Measurements from ENCODE around the gene EXD3.
"Not testable (repeated sequence)": the region's sequence is repeated elsewhere in the genome, so short reads cannot be mapped to it uniquely, and the experiment has no call there.

The EXD3 gene

GRCh38 chr9:137327641-137328550 lies 95.1 kb downstream of the EXD3 start:
- not testable (repeated sequence) for DNase-seq

DNA sequence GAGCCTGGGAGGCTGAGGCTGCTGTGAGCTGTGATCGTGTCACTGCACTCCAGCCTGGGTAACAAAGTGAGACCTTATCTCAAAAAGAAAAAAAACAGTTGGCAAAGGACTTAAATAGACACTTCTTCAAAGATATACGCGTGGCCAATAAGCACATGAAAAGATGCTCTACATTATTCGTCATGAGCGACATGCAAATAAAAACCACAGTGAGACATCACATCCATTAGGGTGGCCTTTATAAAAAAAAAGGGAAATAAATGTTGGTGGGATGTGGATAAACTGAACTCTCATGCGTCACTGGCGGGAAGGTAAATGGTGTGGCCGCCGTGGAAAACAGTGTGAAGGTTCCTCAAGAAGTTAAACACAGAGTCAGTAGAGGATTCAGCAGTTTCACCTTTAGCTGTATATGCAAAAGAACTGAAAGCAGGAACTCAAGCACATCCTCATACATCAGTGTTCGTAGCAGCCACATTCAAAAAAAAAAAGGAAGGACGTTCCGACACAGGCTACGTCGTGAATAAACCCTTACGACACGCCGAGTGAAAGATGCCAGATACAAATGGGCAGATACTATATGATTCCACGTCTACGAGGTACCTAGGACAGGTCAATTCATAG lies 96.4 kb downstream of the EXD3 start:
- DNase-seq, result no peak

DNA sequence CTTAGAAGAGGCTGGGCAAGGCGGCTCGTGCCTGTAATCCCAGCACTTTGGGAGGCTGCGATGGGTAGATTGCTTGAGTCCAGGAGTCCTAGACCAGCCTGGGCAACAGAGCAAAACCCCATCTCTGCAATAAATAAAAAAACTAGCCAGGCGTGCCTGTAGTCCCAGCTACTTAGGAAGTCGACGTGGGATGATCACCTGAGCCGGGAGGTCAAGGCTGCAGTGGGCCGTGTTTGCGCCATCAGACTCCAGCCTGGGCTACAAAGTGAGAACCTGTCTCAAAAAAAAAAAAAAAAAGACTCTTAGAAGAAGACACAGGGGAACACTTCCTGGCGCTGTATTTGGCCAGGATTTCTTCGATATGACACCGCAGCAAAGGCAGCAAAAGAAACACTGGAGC lies 97.2 kb downstream of the EXD3 start:
- DNase-seq, result no peak

- DNase-seq, result no peak
These were observed 97.8 kb downstream of the EXD3 start for GRCh38 chr9:137325124-137325523.

- no peak for DNase-seq
These were observed 99.2 kb downstream of the EXD3 start for GRCh38 chr9:137323531-137324331.

- no peak for DNase-seq
These were observed 101.1 kb downstream of the EXD3 start for GRCh38 chr9:137321726-137322361.

DNA sequence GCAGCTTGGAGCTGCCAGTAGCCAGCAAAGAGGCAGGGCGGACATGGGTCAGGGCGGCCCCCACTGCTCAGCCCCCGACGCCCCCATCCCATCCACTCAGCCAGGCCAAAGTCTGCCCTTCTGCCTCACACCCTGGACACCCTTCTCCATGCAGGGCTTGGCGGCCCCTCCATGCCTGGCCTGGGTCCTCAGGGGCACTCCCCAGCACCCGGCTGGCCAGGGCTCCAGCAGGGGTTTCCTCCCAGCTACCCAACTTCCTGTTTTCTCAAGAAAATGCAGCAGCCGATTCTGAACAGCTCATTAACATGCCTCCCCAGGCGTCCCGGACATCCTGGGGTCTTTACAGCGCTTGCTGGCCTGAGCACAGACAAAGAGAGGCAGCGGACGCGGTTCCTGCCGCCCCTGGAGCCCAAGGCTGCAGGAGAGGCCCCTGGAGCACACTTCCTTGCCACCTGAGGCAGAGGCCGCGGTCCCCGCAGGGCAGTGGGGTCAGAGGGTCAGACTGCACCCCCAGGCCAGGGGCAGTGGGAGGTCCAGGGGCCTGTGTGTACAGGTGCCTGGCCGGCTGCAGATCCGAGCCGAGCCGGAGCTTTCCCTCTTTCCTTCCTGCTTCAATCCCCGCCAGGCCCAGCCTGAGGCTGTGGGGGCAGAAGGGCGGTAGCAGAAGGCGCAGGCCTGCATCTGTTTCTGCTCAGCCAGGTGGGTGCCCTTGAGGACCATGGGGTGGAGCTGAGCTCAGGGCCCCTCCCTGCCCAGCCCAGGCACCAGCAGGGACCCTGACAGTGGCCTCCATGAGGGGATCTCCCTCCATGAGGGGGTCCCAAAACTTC lies 102.2 kb downstream of the EXD3 start:
- DNase-seq, result no peak

DNA sequence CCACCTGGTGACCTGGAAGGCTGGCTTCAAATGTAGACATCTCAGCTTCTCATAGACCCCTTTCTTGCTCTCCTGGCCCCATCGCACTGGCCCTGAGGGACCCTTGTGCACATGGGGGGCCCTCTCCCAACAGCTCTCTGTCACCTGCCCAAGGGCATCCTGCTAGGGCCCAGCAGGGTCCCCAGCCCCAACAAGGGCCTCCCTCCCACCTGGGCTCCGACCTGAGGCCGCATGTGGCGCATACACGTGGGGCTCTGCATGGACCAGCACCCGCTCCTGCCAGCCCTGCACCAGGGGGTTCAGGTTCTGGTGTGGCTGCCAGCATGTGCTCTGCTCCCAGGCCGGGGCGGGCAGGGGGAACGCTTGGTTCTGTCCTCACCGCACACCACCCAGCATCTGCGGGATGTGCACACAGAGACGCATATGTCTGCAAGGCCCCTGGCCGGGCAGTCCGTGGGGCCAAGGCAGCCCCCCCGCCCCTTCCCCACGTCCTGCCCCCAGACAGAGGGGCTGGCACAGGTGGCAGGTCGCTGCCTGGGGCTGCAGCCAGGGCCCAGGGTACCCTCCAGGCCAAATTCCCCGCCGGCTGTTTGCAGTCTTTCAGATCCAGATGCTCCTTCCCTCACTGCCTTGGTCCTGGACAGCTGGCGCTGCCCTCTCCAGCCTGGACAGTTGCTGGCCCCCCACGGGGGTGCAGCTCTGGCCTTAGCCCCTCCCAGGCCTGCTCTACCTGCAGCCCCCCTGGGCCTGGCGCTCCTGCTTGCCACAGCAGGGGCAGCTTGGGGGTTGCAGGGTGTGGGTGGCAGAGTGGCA lies 103.0 kb downstream of the EXD3 start:
- no peak for DNase-seq

DNA sequence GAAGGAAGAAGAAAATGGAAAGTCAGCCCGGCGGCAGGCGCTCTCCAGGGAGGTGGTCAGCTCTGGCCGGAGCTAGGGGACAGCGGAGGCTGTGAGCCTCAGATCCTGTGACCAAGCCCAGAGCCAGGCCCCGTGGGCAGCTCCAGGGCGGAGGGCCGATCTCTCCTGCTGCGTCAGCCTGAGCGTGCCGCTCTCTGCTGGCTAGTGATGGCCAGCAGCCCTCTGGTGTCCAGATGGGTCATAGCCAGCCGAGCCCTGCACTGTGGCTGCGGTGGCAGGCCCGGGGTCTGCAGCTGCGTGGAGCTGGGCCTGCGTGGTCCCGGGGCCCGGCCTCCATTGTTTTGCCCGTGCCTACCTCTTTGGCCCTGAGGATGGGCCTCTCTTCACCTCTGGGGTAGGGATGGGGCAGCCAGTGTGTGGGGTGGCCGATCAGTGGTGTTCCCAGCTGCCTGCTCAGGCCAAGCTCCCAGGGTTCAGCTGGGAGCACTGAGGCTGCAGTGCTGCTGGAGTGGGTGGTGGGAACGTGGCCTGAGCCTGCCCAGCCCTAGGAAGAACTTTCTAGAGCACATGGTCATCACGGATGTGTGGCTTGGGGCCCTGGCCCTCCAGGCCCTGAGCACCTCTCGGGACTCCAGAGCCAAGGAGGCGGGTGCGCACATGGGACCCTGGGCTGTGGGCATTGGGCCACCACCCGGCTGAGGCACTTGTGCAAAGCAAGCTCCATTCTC lies 103.8 kb downstream of the EXD3 start:
- no peak for DNase-seq

- DNase-seq, result no peak
These were observed 104.4 kb downstream of the EXD3 start for GRCh38 chr9:137318602-137319001.

DNA sequence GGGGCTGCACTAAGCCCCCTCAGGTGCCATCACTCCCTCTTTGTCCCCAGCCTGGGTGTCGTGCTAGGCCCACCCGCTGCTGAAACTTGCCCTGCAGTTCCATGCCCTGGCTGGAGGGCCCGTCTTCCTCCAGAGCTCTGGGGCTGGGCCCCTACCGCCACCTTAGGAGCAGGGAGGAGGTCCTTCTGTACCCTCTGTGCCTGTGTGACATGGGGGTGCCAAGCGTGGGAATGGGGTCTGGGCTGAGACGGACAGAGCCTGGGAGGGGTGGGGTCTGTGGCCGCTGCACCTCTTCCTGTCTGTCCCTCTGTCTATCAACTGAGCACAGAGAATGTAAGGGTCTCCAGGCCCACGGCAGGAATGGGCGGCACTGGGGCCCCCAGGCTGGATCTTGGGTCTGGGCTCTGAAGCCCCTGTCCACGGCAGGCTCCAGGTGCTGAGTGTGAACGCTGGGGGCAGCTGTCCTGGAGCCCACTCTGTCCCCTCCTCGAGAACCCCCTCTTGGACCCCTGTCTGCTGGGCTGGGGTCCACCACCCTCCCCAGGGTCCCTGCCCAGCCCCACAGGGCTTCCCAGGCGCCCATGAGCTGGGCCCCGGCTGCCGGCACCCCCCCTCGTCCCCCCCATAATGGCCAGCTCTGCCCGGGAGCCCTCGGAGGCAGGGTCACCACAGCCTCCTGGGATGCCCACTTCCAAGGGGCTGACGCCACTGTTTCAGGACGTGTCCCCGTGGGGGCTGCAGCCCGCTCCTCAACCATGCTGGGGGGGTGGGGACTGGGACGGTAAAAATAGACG lies 105.0 kb downstream of the EXD3 start:
- DNase-seq, result no peak

DNA sequence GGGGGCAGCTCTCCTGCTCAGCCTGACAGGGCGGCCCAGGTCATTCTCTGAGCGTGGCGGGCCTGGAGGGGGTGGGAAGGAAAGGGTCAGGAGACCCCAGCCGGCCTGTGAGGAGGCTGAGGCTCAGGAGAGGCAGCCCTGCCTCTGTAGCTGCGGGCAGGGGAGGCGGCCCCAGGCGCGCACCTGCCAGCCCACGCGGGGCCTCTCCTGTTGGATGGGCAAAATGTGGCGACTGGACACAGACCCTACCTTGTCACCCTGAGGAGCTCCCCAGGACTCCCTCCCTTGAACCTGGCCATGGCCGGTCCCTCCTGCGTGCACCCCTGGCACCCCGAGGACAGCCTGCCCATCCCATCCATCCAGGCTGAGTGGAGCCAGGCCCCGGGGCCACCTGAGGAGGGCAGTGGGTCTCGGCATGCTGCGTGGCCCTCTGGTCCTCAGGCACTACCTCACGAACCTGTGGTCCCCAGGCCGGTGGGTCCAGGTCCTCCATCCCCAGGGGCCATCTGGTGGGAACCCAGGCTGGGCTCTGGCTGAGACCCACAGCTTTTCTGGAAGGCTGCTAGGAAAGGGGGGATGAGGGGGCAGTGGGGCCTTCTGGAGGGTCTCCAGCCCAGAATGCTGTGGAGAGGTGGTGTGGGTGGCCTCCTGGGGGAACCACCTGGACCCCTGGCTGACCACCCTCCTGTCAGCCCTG lies 105.8 kb downstream of the EXD3 start:
- no peak for DNase-seq

- DNase-seq, result no peak
These were observed 106.7 kb downstream of the EXD3 start for GRCh38 chr9:137316012-137316981.

GRCh38 chr9:137315581-137316011 lies 107.4 kb downstream of the EXD3 start:
- no peak for DNase-seq

DNA sequence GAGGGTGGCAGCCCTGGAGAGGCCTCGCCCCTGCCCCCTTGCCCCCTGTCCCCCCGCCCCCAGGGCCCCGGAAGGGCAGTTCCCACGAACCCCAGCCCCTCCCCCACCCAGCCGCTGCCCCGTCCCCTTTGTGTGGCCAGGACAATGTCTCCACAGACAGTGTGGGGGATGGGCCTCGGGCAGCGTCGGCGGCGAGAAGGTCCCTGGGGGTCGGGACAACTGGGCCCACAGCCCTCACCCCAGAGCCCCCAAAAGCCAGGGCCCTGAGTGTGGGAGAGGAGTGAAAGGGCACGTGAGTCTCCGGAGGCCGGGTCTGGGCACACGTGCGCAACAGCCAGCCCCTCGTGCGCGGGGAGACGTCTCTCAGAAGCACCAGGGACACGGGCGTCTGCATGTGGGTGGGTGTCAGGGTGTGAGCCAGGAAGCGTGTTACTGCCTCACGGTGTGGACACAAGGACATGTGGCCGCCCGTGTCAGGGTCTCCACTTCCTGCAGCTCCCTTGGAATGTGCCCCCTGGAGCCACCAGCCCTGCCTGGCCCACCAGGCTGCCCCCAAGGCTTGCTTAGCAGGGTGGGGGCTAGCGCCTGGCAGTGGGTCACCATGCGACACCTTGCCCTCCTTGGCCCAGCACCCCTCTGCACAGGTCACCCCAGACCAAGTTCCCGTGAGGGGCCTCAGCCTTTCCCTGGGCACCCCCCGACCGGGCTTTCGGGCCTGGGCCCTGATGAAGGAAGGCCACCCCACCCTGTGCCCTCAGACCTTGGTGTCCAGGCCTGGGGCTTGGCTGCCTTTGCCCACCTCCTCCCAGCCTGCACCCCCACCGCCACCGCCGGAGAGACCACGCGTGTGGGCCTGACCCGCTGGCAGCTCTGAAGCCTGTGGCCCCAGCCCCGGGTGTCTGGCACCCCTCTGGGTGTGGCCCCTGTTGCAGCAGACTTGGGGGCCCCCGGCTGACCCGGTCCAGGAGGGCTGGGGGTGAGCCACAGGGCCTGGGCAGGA lies 108.1 kb downstream of the EXD3 start:
- no peak for DNase-seq

DNA sequence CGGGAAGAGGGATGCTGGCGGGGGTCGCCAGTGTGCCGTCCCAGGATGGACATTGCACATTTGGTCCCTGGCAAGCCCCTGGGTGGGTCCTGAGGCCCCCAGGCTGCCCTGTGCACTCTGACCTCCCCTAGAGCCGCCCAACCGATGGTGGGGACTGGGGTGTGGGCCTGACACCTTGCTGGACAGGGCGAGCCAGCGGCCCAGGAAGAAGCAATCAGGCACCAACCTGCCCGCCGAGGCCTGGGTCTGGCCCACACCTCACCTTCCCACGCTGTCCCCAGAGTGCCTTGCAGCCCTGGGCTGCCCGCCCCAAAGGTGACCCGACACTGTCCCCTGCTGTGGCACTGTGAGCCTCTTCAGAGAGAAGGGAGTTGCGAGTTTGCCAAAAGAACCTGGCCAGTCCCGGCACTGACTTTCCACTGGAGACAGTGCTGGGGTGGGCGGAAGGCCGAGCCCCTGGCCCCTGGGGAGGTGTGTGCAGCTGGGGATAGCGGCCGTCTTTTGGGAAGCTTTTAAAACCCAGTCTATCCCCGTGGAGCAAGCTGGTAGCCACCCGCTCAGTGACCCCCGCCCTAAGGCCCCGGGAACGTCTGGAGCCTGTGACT lies 108.9 kb downstream of the EXD3 start:
- DNase-seq, result no peak
